Motor neuron (in vitro differentiated cells): ENCODE results near the gene SULF2. TPM values are rescaled to one million over a fixed set of nuclear protein-coding genes. Genes with fewer than 3 reads are reported as not detected.
A peak's percentile ranks its signal among the peaks of the same experiment; 100 is the strongest.

Source experiments
- ATAC-seq, 8 experiments: fragments of 200-7000 bp; cut with Tn5 transposase; replicated peaks in 6 of 8; 2 replicates each; pipeline ENCODE4 v1.8.0; 2021; ENCODE audit warnings: mild to moderate bottlenecking in 8 of 8, moderate library complexity in 8 of 8
- H3K27ac ChIP-seq, 2 donors: fragments of 250-450 bp; sonication (Bioruptor Pico); 2 replicates each; pipeline ENCODE4 v1.9.0; 2021; ENCODE audit warnings: antibody characterized with exemption in 2 of 2, mild to moderate bottlenecking in 2 of 2, moderate library complexity in 1 of 2
- H3K4me1 ChIP-seq, 2 donors: fragments of 250-450 bp; sonication (Bioruptor Pico); replicated peaks in 1 of 2; 2 replicates each; pipeline ENCODE4 v1.6.1; 2021; ENCODE audit warnings: antibody characterized with exemption in 2 of 2, mild to moderate bottlenecking in 2 of 2, moderate library complexity in 1 of 2
- H3K4me3 ChIP-seq, 5 donors: fragments of 250-450 bp; sonication (Bioruptor Pico); 2 replicates each; pipeline ENCODE4 v1.9.0; 2021; ENCODE audit warnings: antibody characterized with exemption in 5 of 5, mild to moderate bottlenecking in 5 of 5, moderate library complexity in 4 of 5
- WGBS, 10 experiments: fragments of 450-650 bp; shearing (Covaris generic); methylation state at CpG; one replicate each; pipeline ENCODE4 v1.0.0; 2022; 5-methylcytosine and 5-hydroxymethylcytosine counted together
- in situ Hi-C, 9 experiments: fragments of 400-800 bp; cut with MboI; loops; one replicate each; pipeline ENCODE4 v1.15.0; 2021; ENCODE audit warnings: low sequenced_read_pairs in 9 of 9, low pct_unique_long_range_greater_than_20kb in 2 of 9; ENCODE audit not compliant: unreplicated experiment in 9 of 9
- total RNA-seq, 8 experiments: library from RNA; unstranded; fragments of 300-600 nt; gene quantifications; 2 replicates each; pipeline versions ENCODE4 v1.2.3 to v1.2.4, GENCODE V29; 2022

SULF2 gene
- total RNA-seq, 8 experiments from 2014 or later = 65.5 to 373 (median 95.6) TPM

DNA sequence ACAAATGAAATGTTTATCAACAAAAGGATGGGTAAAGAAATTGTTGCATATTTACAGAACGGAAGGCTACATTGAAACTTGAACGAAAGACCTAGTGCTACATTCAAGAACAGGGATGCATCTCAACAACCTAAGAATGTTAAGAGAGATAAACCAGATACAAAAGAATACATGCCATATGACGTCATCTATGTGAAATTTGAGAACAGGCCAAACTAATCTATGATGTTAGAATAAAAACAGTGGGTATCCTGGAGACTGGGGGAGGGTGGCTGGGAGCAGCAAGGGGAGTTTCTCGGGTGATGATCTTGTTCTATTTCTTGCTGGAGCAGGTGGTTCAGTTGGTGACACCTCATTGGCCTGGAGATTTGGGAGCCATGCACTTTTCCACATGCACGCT lies 81.5 kb downstream of the SULF2 start:
- Histone ChIP-seq H3K4me1 (no peaks in the 10 kb centered on the region), H3K27ac (no peak overlapping the region), H3K4me3 (no peak overlapping the region)
- in situ Hi-C loops = no loop called here
- peak in 2 of 8 experiments; percentile 5 to 13 for ATAC-seq
- 0 to 100% (median 83%) methylated on average over 1 to 5 of the region's 5 CpGs; no CpG with 5 or more reads in 1 of the 10 experiments for WGBS, 10 experiments

- Histone ChIP-seq H3K27ac (no peak overlapping the region), H3K4me1 (no peaks in the 10 kb centered on the region), H3K4me3 (no peak overlapping the region)
- ATAC-seq = peak in 2 of 8 experiments; percentile 52 to 91
- in situ Hi-C loops = no loop called here
- WGBS, 10 experiments = 9 to 100% (median 93%) methylated on average over 2 to 15 of the region's 15 CpGs; no CpG with 5 or more reads in 5 of the 10 experiments
Measured at GRCh38 chr20:47701612-47702011, 83.7 kb downstream of the SULF2 start.

DNA sequence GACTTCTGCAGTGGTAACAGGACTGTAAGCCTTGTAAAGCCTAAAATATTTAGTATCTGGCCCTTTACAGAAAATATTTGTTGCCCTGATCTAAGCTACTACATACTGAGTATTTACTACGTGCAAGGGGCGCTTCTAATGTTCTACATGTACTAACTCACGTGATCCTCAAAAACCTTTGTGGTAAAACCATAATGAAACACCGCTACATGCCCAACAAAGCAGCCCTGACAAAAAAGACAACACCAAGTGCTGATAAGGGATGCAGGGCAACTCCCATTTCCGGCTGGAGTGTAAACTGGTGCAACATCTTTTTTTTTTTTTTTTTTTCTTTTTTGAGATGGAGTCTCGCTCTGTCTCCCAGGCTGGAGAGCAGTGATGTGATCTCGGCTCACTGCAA lies 85.0 kb downstream of the SULF2 start:
- Histone ChIP-seq H3K4me3 (no peak overlapping the region), H3K4me1 (no peaks in the 10 kb centered on the region), H3K27ac (no peak overlapping the region)
- 72 to 100% (median 89%) methylated on average over 2 to 7 of the region's 7 CpGs; no CpG with 5 or more reads in 1 of the 10 experiments for WGBS, 10 experiments
- no peak for ATAC-seq
- in situ Hi-C loops = no loop called here

DNA sequence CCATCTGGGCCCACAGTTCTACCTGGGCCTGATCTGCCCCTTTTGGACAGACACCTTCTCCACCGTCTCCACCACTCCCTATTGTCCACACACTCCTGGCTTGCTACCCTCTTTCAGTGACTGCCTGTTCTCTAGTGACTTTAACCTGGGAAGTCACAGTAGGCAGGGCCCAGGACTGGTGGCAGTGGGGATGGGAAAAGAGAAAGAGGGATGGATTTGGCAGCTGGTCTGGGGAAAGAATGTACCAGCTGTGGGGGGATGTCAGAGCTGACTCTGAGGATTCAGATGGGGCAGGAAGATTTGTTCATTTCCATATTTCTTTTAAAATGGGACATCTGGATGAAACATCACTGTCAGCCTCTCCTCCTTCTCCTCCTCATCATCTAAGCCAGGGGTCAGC lies 85.5 kb downstream of the SULF2 start:
- ATAC-seq = no peak
- no peak overlapping the region for H3K27ac ChIP-seq
- H3K4me1 ChIP-seq = no peaks in the 10 kb centered on the region
- H3K4me3 ChIP-seq = no peak overlapping the region
- 0 to 100% (median 79%) methylated on average over 1 of the region's 1 CpG; no CpG with 5 or more reads in 4 of the 10 experiments for WGBS, 10 experiments
- in situ Hi-C loops = loop anchor here in 4 of 9 experiments (25.0 kb wide), 1 partner anchor 912 kb away; no protein-coding TSS in a partner anchor

- in situ Hi-C loops = loop anchor here in 4 of 9 experiments (25.0 kb wide), 1 partner anchor 914 kb away; no protein-coding TSS in a partner anchor
- Histone ChIP-seq H3K27ac (no peak overlapping the region), H3K4me1 (no peaks in the 10 kb centered on the region), H3K4me3 (no peak overlapping the region)
- 40 to 100% (median 95%) methylated on average over 1 to 5 of the region's 6 CpGs; no CpG with 5 or more reads in 1 of the 10 experiments for WGBS, 10 experiments
- ATAC-seq = no peak
Measured at GRCh38 chr20:47698142-47698541, 87.1 kb downstream of the SULF2 start.

- no peak for ATAC-seq
- 75 to 100% (median 100%) methylated on average over 1 to 6 of the region's 11 CpGs; no CpG with 5 or more reads in 4 of the 10 experiments for WGBS, 10 experiments
- in situ Hi-C loops = loop anchor here in 4 of 9 experiments (25.0 kb wide), 1 partner anchor 915 kb away; no protein-coding TSS in a partner anchor
Measured at GRCh38 chr20:47696856-47697255, 88.4 kb downstream of the SULF2 start.

DNA sequence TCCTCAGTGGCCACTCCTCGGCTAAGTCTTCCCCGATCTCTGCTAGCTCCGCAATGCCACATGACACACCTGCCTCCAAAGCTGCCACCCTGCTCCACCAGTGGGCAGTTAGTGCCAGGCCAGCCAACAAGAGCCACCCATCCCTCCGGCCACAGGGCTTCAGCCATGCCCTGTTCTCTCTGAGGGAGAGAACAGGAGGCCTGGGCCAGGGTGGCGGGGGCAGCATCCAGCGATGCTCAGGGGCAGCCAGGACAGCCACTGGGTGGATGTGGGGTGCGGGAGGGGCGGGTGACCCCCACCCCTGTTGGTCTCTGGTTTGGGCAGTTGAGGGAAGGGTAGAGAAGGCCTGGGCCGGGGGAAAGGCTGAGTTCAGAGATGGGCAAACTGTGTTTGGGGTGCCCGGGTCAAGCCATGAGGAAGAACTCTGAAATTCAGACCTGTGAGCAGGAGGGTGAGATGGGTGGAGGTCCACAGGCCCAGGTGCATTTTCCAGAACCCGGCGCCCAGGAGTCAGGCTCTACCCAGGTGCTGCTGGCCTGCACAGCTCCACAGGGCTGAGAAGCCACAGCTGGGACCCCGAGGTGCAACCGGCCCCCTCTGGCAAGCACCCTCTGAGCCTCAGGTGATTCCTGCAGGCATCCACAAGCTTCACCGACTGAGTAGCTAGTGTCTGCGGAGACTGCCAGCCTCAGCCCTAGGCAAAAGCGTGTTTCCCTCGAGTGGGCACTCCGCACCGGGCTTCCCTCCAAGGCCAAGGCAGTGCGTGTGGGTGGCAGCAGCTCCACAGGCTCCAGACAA lies 91.1 kb downstream of the SULF2 start:
- no peak overlapping the region for H3K27ac ChIP-seq
- WGBS, 10 experiments = 50 to 100% (median 96%) methylated on average over 1 to 8 of the region's 21 CpGs; no CpG with 5 or more reads in 4 of the 10 experiments
- ATAC-seq = no peak
- no peak overlapping the region for H3K4me3 ChIP-seq
- in situ Hi-C loops = loop anchor here in 4 of 9 experiments (25.0 kb wide), 1 partner anchor 918 kb away; no protein-coding TSS in a partner anchor
- H3K4me1 ChIP-seq = no peaks in the 10 kb centered on the region

More at GRCh38 chr20:47696856-47697255, 88.4 kb downstream of the SULF2 start:
- Histone ChIP-seq H3K4me1 (no peaks in the 10 kb centered on the region), H3K4me3 (no peak overlapping the region), H3K27ac (no peak overlapping the region)

GRCh38 chr20:47691625-47692024 lies 93.7 kb downstream of the SULF2 start:
- Histone ChIP-seq H3K4me3 (no peak overlapping the region), H3K4me1 (peaks cover 0 to 5% of the 10 kb centered on the region in 2 donors), H3K27ac (no peak overlapping the region)
- in situ Hi-C loops = loop anchor here in 4 of 9 experiments (25.0 kb wide), 1 partner anchor 921 kb away; no protein-coding TSS in a partner anchor
- no peak for ATAC-seq

DNA sequence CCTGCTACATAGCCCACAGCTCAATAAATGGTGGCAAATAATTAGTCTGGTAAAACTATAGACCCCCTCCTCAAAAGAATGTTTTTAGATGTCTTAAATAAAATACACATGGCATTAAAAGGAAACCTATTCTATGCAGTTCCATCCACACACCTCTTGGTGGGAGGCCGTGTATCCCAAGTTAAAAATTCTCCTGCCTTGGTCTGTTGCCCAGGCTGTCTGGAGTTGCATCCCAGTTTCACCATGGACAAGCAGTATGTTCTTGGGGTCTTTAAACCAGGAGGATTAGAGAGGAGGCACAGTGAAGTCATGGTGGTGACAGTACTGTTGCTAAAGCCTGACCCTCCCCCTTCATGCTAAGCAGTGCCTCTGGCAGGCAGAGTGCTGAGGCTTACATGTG lies 95.5 kb downstream of the SULF2 start:
- WGBS, 10 experiments = 83 to 100% (median 93%) methylated on average over 1 of the region's 1 CpG; no CpG with 5 or more reads in 6 of the 10 experiments
- Histone ChIP-seq H3K4me1 (peaks cover 0 to 5% of the 10 kb centered on the region in 2 donors), H3K27ac (no peak overlapping the region), H3K4me3 (no peak overlapping the region)
- no peak for ATAC-seq
- in situ Hi-C loops = loop anchor here in 4 of 9 experiments (25.0 kb wide), 1 partner anchor 923 kb away; no protein-coding TSS in a partner anchor

- peak in 5 of 8 experiments; percentile 21 to 78 (median 54) for ATAC-seq
- Histone ChIP-seq H3K4me3 (no peak overlapping the region), H3K27ac (no peak overlapping the region), H3K4me1 (peaks cover 0 to 5% of the 10 kb centered on the region in 2 donors)
- in situ Hi-C loops = loop anchor here in 4 of 9 experiments (25.0 kb wide), 1 partner anchor 924 kb away; no protein-coding TSS in a partner anchor
- 58 to 100% (median 75%) methylated on average over 2 to 10 of the region's 18 CpGs; no CpG with 5 or more reads in 2 of the 10 experiments for WGBS, 10 experiments
Measured at GRCh38 chr20:47688385-47689381, 96.6 kb downstream of the SULF2 start.

GRCh38 chr20:47687095-47687987 lies 97.9 kb downstream of the SULF2 start:
- Histone ChIP-seq H3K27ac (no peak overlapping the region), H3K4me1 (peaks cover 0 to 5% of the 10 kb centered on the region in 2 donors), H3K4me3 (no peak overlapping the region)
- ATAC-seq = peak in 1 of 8 experiments; percentile 2
- in situ Hi-C loops = loop anchor here in 4 of 9 experiments (25.0 kb wide), 1 partner anchor 925 kb away; no protein-coding TSS in a partner anchor
- WGBS, 10 experiments = 60 to 100% (median 84%) methylated on average over 1 to 13 of the region's 20 CpGs; no CpG with 5 or more reads in 3 of the 10 experiments
